Measurements from ENCODE around the gene SPATA31E1.

SPATA31E1 gene
- 0 to 1.4 (median 0) reads per million in 17 experiments for total RNA-seq

- no peak for DNase-seq
Measured at GRCh38 chr9:87882627-87883026, at the start of gene SPATA31E1. Gene SPATA31E1, plus strand, starts transcription at chr9:87882877. Its CDS starts 15 bp downstream, at chr9:87882892.

GRCh38 chr9:87834357-87834756 is 48.3 kb upstream of the SPATA31E1 start:
- DNase-seq = no peak

GRCh38 chr9:87836536-87836935 is 46.1 kb upstream of the SPATA31E1 start:
- no peak for DNase-seq

- DNase-seq = no peak
Measured at GRCh38 chr9:87836951-87837705, 45.5 kb upstream of the SPATA31E1 start.

DNA sequence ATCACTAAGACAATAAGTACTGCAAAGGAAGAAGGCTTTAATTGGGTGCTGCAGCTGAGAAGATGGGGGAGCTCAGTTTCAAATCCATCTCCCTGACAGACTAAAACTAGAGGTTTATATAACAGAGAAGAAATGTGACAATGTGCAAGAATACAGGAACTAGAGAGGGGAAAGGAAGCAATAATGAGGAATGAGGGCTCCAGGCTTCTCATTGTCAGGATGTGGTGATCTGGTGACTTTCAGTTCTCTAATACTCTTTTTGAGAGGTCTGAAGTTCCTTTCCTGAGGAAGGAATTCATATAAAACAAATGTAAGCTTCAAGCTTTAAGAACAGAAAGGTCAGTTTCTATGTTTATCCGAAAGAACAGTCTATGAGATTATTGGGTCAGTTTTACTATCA is 42.5 kb upstream of the SPATA31E1 start:
- peak; percentile 42 to 90 (median 72) for DNase-seq

DNA sequence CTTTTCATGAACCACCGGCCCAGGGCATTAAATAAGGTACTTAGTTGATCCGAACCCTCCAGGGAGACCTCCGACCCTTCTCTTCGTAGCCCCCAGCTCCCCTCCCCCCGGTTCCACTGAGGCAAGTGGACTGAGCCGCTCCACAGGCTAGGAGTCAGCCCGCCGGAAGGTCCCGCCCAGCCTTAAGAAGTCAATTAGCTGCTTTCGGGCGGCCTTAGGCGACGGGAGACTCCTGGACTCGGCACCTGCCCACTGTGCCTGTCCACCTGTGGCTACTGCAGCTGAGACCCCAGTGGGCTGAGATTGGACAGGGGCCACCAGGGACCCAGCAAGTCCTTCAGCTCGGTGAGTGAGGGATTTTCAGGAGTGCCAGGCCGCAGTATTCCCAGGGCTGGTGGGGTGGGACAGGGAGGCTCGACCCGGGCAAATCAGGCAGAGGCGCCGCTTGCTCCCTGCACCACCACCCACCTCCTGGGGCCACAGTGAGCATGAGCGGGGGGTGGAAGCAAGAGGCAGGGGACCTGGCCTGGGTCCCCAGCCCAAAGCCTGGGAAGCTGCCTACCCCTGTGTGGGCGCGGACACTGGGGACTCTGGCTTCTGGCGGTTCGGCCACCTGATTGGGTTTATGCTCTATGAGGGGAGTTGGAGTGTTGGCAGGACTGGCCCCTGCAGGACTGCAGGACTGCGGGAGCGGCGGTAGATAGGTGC is 39.6 kb upstream of the SPATA31E1 start:
- no peak for DNase-seq

DNA sequence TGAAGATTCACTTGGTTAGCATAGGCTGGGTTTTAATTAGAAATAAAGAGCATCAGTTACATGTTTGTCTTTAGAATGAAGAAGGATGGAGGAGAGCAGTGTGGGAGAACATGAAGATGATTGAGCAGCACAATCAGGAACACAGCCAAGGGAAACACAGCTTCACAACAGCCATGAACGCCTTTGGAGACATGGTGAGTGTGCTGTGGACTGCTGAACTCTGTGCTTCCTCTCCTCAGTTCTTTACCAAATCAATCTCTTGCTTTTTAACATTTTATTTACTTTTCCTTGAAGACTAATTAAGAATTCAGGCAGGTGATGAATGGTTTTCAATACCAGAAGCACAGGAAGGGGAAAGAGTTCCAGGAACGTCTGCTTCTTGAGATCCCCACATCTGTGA is 38.2 kb upstream of the SPATA31E1 start:
- DNase-seq = no peak

GRCh38 chr9:87847817-87848216 is 34.9 kb upstream of the SPATA31E1 start:
- peak in 1 of 4 experiments; percentile 23 for DNase-seq

DNA sequence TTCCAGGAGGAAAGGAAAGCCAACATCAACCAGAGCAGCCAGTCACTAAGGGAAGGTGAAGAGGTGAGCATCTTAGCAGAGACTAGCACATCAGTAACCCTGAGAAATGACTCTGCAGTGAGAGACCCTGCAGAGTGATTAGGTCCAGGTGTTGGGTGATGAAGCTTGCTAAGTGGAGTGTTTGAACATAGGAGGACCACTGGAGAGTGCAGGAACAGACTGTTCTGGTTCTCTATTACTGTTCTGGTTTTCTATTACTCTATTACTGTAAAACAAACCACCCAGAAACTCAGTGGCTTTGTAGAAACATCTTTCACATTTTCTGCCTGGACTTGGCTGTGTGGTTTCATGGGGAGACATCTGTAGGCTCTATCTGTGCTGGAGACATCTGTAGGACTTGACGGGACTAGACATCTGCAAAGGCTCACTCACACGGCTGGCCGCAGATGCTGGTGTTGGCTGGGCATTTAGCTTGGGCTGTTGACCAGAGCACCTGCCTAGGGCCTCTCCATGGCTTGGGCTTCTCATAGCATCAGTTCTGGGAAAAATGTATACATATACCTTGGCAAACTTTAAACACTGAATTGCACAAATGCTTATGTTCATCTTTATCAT is 33.4 kb upstream of the SPATA31E1 start:
- DNase-seq = no peak

GRCh38 chr9:87850391-87850790 is 32.3 kb upstream of the SPATA31E1 start:
- no peak for DNase-seq

- peak in 3 of 4 experiments; percentile 12 to 50 (median 48) for DNase-seq
Measured at GRCh38 chr9:87851186-87851585, 31.5 kb upstream of the SPATA31E1 start.

DNA sequence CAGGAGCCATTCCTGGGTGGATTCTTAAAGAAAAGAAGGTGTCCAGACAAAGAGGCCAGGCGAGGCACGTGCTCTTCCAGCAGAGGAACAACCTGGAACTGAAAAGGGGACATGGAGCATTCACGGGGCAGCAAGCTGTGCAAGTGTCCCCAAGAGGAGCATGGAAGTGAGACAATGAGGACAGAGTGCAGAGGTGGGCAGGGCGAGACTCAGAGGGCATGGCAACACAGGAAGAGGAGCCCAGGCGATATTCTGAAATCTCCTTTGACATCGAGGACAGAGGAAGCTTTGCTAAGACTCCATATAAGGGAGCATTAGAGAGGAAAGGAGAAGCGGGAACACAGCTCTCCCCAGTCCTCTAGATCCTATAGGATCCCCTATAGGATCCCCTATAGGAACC is 29.4 kb upstream of the SPATA31E1 start:
- peak; percentile 8 to 54 (median 46) for DNase-seq

GRCh38 chr9:87853876-87854579 is 28.6 kb upstream of the SPATA31E1 start:
- no peak for DNase-seq

DNA sequence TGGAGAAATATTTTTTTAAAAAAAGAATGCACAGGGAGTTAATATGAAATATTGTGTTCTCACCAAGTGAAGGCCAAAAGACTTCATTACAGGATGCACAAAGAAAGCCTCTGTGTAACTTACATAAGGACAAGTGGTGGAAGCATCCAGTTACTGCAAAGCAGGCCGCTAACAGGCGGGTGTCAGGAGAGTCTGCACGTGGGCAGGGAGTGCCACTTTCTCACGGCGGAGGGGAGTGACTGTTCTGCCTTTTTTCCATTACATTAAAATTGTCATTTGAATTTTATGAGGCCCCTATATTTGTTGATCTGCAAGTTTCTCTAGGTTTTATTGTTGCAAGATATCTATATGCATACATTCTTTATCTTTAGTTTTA is 28.1 kb upstream of the SPATA31E1 start:
- DNase-seq = no peak

GRCh38 chr9:87855061-87855460 is 27.6 kb upstream of the SPATA31E1 start:
- no peak for DNase-seq

DNA sequence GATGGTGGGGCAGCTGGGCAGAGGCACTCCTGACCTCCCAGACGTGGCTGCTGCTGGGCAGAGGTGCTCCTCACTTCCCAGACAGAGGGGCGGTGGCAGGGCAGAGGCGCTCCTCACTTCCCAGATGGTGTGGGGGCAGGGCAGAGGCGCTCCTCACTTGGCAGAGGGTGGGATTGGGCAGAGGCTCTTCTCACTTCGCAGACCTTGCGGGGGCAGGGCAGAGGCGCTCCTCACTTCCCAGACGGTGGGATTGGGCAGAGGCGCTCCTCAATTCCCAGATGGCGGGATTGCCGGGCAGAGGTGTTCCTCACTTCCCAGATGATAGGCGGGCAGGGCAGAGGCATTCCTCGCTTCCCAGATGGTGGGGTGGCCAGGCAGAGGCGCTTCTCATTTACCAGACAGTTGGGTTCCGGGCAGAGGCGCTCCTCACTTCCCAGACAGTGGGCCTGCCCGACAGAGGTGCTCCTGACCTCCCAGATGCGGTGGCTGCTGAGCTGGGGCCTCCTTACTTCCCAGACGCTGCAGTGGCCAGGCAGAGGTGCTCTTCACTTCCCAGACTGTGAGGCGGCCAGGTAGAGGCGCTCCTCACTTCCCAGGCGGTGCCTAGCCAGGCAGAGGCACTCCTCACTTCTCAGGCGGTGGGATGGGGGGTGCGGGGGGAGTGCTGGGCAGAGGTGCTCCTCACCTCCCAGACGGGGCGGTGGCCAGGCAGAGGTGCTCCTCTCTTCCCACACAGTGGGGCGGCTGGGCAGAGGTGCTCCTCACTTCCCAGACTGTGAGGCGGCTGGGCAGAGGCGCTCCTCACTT is 25.3 kb upstream of the SPATA31E1 start:
- DNase-seq = no peak

- no peak for DNase-seq
Measured at GRCh38 chr9:87857948-87858335, 24.7 kb upstream of the SPATA31E1 start.

- no peak for DNase-seq
Measured at GRCh38 chr9:87859137-87859536, 23.5 kb upstream of the SPATA31E1 start.

DNA sequence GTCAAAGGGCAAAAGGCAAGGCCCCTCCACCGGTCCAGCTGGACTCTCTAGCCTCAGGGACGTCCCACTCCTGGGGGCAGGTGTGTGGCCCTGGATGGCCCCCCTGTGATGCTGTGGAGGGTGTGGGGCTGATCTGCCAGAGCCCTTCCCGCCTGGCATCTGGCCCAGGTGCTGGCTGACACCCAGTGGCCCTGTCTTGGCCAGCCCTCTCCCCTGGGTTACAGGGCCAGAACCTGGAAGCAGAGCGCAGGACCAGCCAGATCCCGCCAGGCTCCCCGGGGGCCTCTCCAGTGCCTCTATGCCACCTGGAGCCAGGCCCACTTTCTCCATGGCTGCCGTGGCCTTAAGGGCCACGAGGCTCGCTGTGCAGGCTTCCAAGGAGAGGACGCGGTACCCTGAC is 22.9 kb upstream of the SPATA31E1 start:
- DNase-seq = no peak

- DNase-seq = no peak
Measured at GRCh38 chr9:87861332-87861731, 21.3 kb upstream of the SPATA31E1 start.

DNA sequence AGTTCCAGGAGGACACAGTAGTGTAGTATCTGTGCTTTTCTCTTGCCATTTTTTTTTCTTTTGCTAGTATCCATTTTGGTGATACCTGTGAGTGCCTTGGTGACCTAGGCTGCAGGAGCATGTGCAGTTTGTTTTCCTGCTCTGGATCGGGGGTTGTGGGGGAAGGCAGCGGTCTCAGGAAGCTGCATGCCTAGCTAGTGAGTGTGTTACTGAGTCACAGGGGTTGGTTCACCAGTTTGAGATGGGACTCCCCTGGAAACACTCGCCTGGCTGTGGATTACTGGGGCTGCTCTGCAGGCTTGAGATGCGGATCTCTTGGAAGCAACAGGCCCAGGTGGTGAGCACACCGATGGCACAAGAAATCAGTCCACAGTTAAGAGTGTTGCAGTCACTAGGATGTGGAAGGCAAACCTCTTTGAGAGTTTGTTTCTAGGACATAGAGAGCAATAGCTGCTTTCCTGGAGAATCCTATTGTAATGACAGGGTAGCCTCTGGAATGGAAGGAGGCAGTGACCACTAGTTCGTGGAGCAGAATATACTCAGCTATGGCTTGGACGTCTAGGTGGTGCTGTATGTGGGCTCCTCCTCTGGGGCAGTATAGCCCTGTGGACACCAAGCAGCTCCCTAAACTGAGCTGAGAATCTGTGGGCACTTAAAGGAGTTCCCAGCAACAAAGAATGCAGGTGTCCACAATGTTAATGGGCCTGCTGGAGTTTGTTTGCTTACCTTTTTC is 20.0 kb upstream of the SPATA31E1 start:
- no peak for DNase-seq
